ENCODE data around the gene DACT3. TPM values are rescaled to one million over a fixed set of nuclear protein-coding genes. Genes with fewer than 3 reads are reported as not detected.

The DACT3 gene
- total and polyA plus RNA-seq, 3 experiments from 2014 or later, result 2.5 TPM; not detected in 1

GRCh38 chr19:46603195-46603637 lies 57.8 kb downstream of the DACT3 start:
- no peaks in the 10 kb centered on the region for H3K9me3 ChIP-seq (ENCODE audit: low read length)
- Mint-ChIP-seq H3K27me3 (peaks cover 0 to 7% of the 10 kb centered on the region in 2 donors), H3K27ac (peak overlapping the region; percentile 92 to 100 (median 96)), H3K4me1 (peaks cover 36 to 48% (median 48%) of the 10 kb centered on the region in 3 donors), H3K4me3 (peak overlapping the region; percentile 94 to 100 (median 99)), H3K36me3 (peaks cover 11 to 46% (median 13%) of the 10 kb centered on the region in 3 donors), H3K9me3 (peaks cover 2 to 10% (median 8%) of the 10 kb centered on the region in 5 donors)
- peak overlapping the region; percentile 90 for H3K27ac ChIP-seq (ENCODE audit: low read depth, low read length)
- H3K27me3 ChIP-seq (ENCODE audit: insufficient read depth, low read length, poor library complexity, severe bottlenecking), result no peaks in the 10 kb centered on the region
- CTCF ChIA-PET, result interaction anchor here (4.3 kb wide), 1 partner anchor 9 kb away, joined by 64 read pairs; no protein-coding TSS in a partner anchor
- H3K36me3 ChIP-seq (ENCODE audit: insufficient read depth, low read length), result peaks cover 29% of the 10 kb centered on the region
- peaks cover 26% of the 10 kb centered on the region for H3K4me1 ChIP-seq (ENCODE audit: insufficient read depth, low read length)
- peak overlapping the region; percentile 99 for H3K4me3 ChIP-seq (ENCODE audit: low read length)
- POLR2A ChIA-PET, result interaction anchor here (0.7 to 4.2 kb wide), 2 partner anchors 8 to 198 kb away, joined by 3 to 52 read pairs; no protein-coding TSS in a partner anchor
- no peak for DNase-seq

DNA sequence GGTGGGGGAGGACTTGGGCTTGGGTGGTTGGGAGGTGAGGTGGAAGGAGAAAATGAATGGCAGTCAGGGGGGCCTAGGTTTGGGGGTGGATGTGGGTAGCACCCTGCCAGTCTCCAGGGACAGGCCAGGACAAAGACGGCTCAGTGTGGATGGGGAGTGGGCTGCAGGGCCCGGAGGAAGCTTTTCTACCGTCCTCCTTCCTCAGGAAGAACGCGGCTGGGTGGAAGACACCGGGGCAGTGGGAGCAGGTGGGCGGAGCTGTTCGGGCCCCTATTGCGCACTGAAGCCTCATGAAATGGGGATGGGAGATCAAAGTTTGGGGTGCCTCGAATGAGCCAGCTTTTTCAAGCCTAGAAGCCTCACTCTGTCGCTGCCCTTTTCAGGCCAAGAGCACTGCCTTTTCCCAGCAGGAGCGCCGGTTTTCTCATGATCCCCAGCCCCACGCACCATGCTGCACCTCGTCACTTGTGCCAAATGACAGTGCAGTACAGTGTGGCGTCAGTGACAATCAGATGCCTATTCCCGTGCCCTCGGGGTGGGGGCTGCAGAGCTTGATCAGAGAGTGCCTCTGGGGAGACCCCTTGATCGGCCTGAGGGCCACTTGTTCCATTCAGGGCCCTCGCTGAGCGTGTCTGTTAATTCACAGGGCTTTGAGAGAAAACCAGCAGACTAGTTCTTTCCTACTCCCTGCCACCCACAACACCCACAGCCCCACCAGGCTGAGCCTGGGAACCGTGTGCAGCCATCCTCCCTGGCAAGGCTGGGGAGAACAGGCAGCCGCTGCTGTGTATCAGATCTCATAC lies 58.4 kb downstream of the DACT3 start:
- peak in 3 of 5 donors; percentile 12 to 26 (median 15) for DNase-seq
- peaks cover 26% of the 10 kb centered on the region for H3K4me1 ChIP-seq (ENCODE audit: insufficient read depth, low read length)
- Mint-ChIP-seq H3K27me3 (peaks cover 0 to 7% of the 10 kb centered on the region in 2 donors), H3K4me3 (peak overlapping the region; percentile 94 to 100 (median 99)), H3K9me3 (peaks cover 2 to 14% (median 11%) of the 10 kb centered on the region in 5 donors), H3K4me1 (peaks cover 33 to 48% (median 42%) of the 10 kb centered on the region in 3 donors), H3K36me3 (peaks cover 10 to 40% (median 11%) of the 10 kb centered on the region in 3 donors), H3K27ac (peak overlapping the region; percentile 92 to 100 (median 96))
- no peaks in the 10 kb centered on the region for H3K27me3 ChIP-seq (ENCODE audit: insufficient read depth, low read length, poor library complexity, severe bottlenecking)
- ChIA-PET CTCF (interaction anchor here (1.9 to 4.3 kb wide), 2 partner anchors 10 to 59 kb away, joined by 7 to 64 read pairs; partner anchors contain the start of gene DACT3), POLR2A (interaction anchor here (0.6 to 4.2 kb wide), 4 partner anchors 8 to 197 kb away, joined by 3 to 52 read pairs (median 11); partner anchors contain the start of gene DACT3)
- no peaks in the 10 kb centered on the region for H3K9me3 ChIP-seq (ENCODE audit: low read length)
- H3K4me3 ChIP-seq (ENCODE audit: low read length), result peak overlapping the region; percentile 99
- H3K36me3 ChIP-seq (ENCODE audit: insufficient read depth, low read length), result peaks cover 23% of the 10 kb centered on the region
- peak overlapping the region; percentile 90 for H3K27ac ChIP-seq (ENCODE audit: low read depth, low read length)

GRCh38 chr19:46601318-46602224 lies 59.4 kb downstream of the DACT3 start, which contains the start of gene CALM3:
CALM3 (plus strand) TSS chr19:46601330; CDS start chr19:46601435, 105 bp downstream.
- Histone ChIP-seq H3K36me3 (ENCODE audit: insufficient read depth, low read length) (peaks cover 15% of the 10 kb centered on the region), H3K9me3 (ENCODE audit: low read length) (no peaks in the 10 kb centered on the region), H3K4me1 (ENCODE audit: insufficient read depth, low read length) (peaks cover 26% of the 10 kb centered on the region), H3K27me3 (ENCODE audit: insufficient read depth, low read length, poor library complexity, severe bottlenecking) (no peaks in the 10 kb centered on the region), H3K4me3 (ENCODE audit: low read length) (peak within 1 kb of the TSS; percentile 99), H3K27ac (ENCODE audit: low read depth, low read length) (peak within 1 kb of the TSS; percentile 100)
- DNase-seq, result no peak
- Mint-ChIP-seq H3K4me1 (peaks cover 33 to 48% (median 41%) of the 10 kb centered on the region in 3 donors), H3K27me3 (peaks cover 0 to 7% of the 10 kb centered on the region in 2 donors), H3K36me3 (peaks cover 10 to 30% (median 11%) of the 10 kb centered on the region in 3 donors), H3K9me3 (peaks cover 2 to 14% (median 11%) of the 10 kb centered on the region in 5 donors), H3K27ac (peak within 1 kb of the TSS; percentile 100), H3K4me3 (peak within 1 kb of the TSS; percentile 94 to 100 (median 99))
- CTCF ChIA-PET, result interaction anchor here (1.0 to 4.3 kb wide), 5 partner anchors 11 to 1123 kb away, joined by 3 to 64 read pairs (median 3); partner anchors contain the start of genes DACT3 and KPTN
- POLR2A ChIA-PET, result interaction anchor here (0.6 to 4.2 kb wide), 9 partner anchors 9 to 884 kb away, joined by 3 to 52 read pairs (median 4); partner anchors contain the start of genes CCDC9 and DACT3

GRCh38 chr19:46600384-46601317 lies 60.3 kb downstream of the DACT3 start:
- no peaks in the 10 kb centered on the region for H3K27me3 ChIP-seq (ENCODE audit: insufficient read depth, low read length, poor library complexity, severe bottlenecking)
- peak overlapping the region; percentile 88 for H3K4me3 ChIP-seq (ENCODE audit: low read length)
- Mint-ChIP-seq H3K4me1 (peaks cover 28 to 46% (median 36%) of the 10 kb centered on the region in 3 donors), H3K27me3 (peaks cover 0 to 7% of the 10 kb centered on the region in 2 donors), H3K36me3 (peaks cover 5 to 22% (median 11%) of the 10 kb centered on the region in 3 donors), H3K27ac (peak overlapping the region; percentile 100), H3K4me3 (peak overlapping the region; percentile 94 to 100 (median 99)), H3K9me3 (peaks cover 2 to 14% (median 11%) of the 10 kb centered on the region in 5 donors)
- peak overlapping the region; percentile 100 for H3K27ac ChIP-seq (ENCODE audit: low read depth, low read length)
- H3K4me1 ChIP-seq (ENCODE audit: insufficient read depth, low read length), result peaks cover 26% of the 10 kb centered on the region
- no peaks in the 10 kb centered on the region for H3K9me3 ChIP-seq (ENCODE audit: low read length)
- ChIA-PET CTCF (interaction anchor here (0.6 to 4.3 kb wide), 6 partner anchors 12 to 1122 kb away, joined by 3 to 64 read pairs (median 3); partner anchors contain the start of genes DACT3 and KPTN), POLR2A (interaction anchor here (0.5 to 4.2 kb wide), 17 partner anchors 10 to 1191 kb away, joined by 3 to 52 read pairs (median 3); partner anchors contain the start of genes CCDC9, DACT3 and ZC3H4)
- DNase-seq, result peak; percentile 91 to 98 (median 97)
- peaks cover 5% of the 10 kb centered on the region for H3K36me3 ChIP-seq (ENCODE audit: insufficient read depth, low read length)

DNA sequence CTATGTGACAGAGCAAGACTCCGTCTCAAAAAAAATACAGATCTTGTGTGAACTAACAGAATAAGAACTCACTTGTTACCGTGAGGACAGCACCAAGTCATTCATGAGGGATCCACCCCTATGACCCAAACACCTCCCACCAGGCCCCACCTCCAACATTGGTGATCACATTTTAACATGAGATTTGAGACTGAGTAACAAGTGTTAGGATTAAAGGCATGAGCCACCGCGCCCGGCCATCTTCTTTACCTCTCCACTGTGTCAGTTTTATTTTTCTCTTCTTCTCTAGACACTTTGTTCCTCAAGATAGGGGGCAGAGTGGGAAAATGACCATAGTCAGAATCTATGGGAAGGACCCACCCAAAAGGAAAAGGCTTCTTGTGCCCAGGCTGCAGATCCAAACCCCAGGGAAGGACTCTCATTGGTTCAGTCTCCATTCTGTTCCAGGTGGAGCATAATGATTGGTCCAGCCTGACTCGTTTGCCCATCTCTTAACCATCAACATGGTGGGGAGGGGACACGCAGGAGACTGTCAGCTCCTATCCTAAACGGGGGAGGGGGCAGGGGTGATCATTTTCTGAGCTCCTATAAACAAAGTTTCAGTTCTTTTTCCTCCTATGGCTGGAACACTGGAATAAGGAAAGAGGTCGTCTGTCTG lies 61.1 kb downstream of the DACT3 start:
- peaks cover 27 to 44% (median 36%) of the 10 kb centered on the region in 3 donors for H3K4me1 Mint-ChIP-seq
- H3K27me3 Mint-ChIP-seq, result peaks cover 0 to 7% of the 10 kb centered on the region in 2 donors
- DNase-seq, result no peak
- ChIA-PET POLR2A (interaction anchor here (0.5 to 4.2 kb wide), 11 partner anchors 11 to 1190 kb away, joined by 3 to 52 read pairs (median 4); partner anchors contain the start of genes CCDC9, DACT3 and ZC3H4), CTCF (interaction anchor here (0.6 to 4.3 kb wide), 3 partner anchors 12 to 884 kb away, joined by 3 to 64 read pairs (median 3); partner anchors contain the start of gene KPTN)
- H3K27ac Mint-ChIP-seq, result peak overlapping the region; percentile 100
- H3K4me3 ChIP-seq (ENCODE audit: low read length), result peak overlapping the region; percentile 88
- peak overlapping the region; percentile 94 to 100 (median 99) for H3K4me3 Mint-ChIP-seq
- H3K27ac ChIP-seq (ENCODE audit: low read depth, low read length), result peak overlapping the region; percentile 100
- peaks cover 7 to 14% (median 11%) of the 10 kb centered on the region in 3 donors for H3K36me3 Mint-ChIP-seq
- H3K27me3 ChIP-seq (ENCODE audit: insufficient read depth, low read length, poor library complexity, severe bottlenecking), result no peaks in the 10 kb centered on the region
- H3K9me3 ChIP-seq (ENCODE audit: low read length), result no peaks in the 10 kb centered on the region
- H3K4me1 ChIP-seq (ENCODE audit: insufficient read depth, low read length), result peaks cover 26% of the 10 kb centered on the region
- peaks cover 2 to 14% (median 11%) of the 10 kb centered on the region in 5 donors for H3K9me3 Mint-ChIP-seq
- no peaks in the 10 kb centered on the region for H3K36me3 ChIP-seq (ENCODE audit: insufficient read depth, low read length)

GRCh38 chr19:46598372-46598917 lies 62.5 kb downstream of the DACT3 start:
- H3K36me3 ChIP-seq (ENCODE audit: insufficient read depth, low read length), result no peaks in the 10 kb centered on the region
- ChIA-PET POLR2A (interaction anchor here (0.5 kb wide), 1 partner anchor 59 kb away, joined by 6 read pairs; no protein-coding TSS in a partner anchor), CTCF (interaction anchor here (0.5 kb wide), 1 partner anchor 242 kb away, joined by 3 read pairs; no protein-coding TSS in a partner anchor)
- H3K4me1 ChIP-seq (ENCODE audit: insufficient read depth, low read length), result peaks cover 16% of the 10 kb centered on the region
- H3K9me3 ChIP-seq (ENCODE audit: low read length), result no peaks in the 10 kb centered on the region
- Mint-ChIP-seq H3K27me3 (peaks cover 0 to 7% of the 10 kb centered on the region in 2 donors), H3K27ac (peak overlapping the region in 2 of 8 donors; percentile 32 to 100), H3K4me1 (peaks cover 21 to 30% (median 26%) of the 10 kb centered on the region in 3 donors), H3K4me3 (peak overlapping the region in 1 of 7 donors; percentile 7), H3K36me3 (peaks cover 7 to 11% (median 11%) of the 10 kb centered on the region in 3 donors), H3K9me3 (peaks cover 2 to 14% (median 11%) of the 10 kb centered on the region in 5 donors)
- no peak overlapping the region for H3K4me3 ChIP-seq (ENCODE audit: low read length)
- H3K27me3 ChIP-seq (ENCODE audit: insufficient read depth, low read length, poor library complexity, severe bottlenecking), result no peaks in the 10 kb centered on the region
- H3K27ac ChIP-seq (ENCODE audit: low read depth, low read length), result no peak overlapping the region
- DNase-seq, result no peak
